Upper lobe of right lung (tissue), 1 donor: ENCODE results near the gene SUMF1. TPM values are rescaled to one million over a fixed set of nuclear protein-coding genes. Genes with fewer than 3 reads are reported as not detected.

Source experiments
- ATAC-seq: fragments of 200-7000 bp; cut with Tn5 transposase; one replicate; pipeline ENCODE4 v1.9.1; 2020; ENCODE audit warnings: mild to moderate bottlenecking, moderate library complexity
- DNase-seq: peaks from one replicate; pipeline ENCODE4 v3.0.0-alpha.2; 2020
- H3K27ac ChIP-seq: fragments of 200-600 bp; one replicate; pipeline ENCODE4 v1.8.0; 2022
- H3K27me3 ChIP-seq: fragments of 200-600 bp; one replicate; pipeline ENCODE4 v1.8.0; 2022; ENCODE audit warnings: mild to moderate bottlenecking
- H3K36me3 ChIP-seq: fragments of 200-600 bp; one replicate; pipeline ENCODE4 v1.8.0; 2022
- H3K4me1 ChIP-seq: fragments of 200-600 bp; one replicate; pipeline ENCODE4 v1.8.0; 2022
- H3K4me3 ChIP-seq: fragments of 200-600 bp; one replicate; pipeline ENCODE4 v1.8.0; 2022; ENCODE audit warnings: mild to moderate bottlenecking
- H3K9me3 ChIP-seq: fragments of 200-600 bp; one replicate; pipeline ENCODE4 v1.8.0; 2022
- intact Hi-C: fragments of 100-400 bp; cut with DNase I; formaldehyde crosslinking; loops from one replicate; pipeline ENCODE4 v1.11.0; 2022
- total RNA-seq: library from RNA; stranded (reverse); fragmentation: NEBNext Ultra II Directional; extraction: Animal tissue kit (Norgen Biotek cat#: 25700); gene quantifications from one replicate; pipeline ENCODE4 v1.2.1, GENCODE V29; 2021
- TF ChIP-seq, protein P1 (sequence below): fragments of 200-600 bp; IDR thresholded peaks from one replicate; pipeline ENCODE4 v1.8.0; 2022; ENCODE audit warnings: antibody characterized with exemption
- donor health status: DM: no; HTN: yes; CAD: no; lungs with severe emphysema.

The SUMF1 gene
- total RNA-seq, 1 donor from 2014 or later: 33.3 TPM

DNA sequence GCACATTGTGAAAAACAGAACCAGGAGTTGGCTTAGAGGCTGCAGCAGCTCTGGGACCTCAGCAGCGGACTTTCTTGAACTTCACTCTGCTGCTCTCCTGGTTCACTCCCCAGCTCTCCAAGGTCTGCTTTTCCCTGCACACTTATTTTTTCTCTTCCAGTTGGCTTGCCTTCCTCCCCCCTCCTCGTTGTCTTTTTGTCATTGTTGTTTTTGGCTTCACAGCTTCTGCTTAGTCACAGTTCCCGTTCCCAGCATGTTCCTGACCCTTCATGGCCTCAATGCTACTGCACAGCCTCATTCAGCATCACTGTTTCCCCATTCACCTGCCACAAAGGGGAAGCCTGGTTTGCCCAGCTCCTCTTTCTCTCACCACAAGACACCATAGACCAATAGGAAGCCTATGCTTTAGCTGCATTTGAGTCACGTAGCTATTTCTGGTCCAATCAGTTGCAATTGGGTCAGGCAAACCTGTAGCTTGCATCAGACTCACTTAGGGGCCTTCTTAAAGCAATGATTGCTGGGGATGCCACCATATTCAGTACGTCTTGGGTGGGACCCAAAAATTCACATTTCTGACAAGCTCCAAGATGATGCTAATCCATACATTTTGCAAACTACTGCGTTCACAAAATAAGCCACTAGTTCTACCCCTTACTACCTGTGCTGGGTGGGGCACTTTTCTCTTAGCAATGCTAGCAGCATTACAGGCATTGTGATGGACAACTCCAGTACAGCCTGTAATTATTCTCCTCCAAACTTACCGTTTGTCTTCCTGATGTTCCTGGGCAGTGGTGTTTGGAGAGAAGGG, 7.8 kb upstream of the SUMF1 start:
- no peak overlapping the region for H3K4me3 ChIP-seq
- H3K36me3 ChIP-seq: no peaks in the 10 kb centered on the region
- intact Hi-C loops: no loop called here
- DNase-seq: no peak
- H3K27me3 ChIP-seq: no peaks in the 10 kb centered on the region
- TF ChIP-seq, protein P1, sequence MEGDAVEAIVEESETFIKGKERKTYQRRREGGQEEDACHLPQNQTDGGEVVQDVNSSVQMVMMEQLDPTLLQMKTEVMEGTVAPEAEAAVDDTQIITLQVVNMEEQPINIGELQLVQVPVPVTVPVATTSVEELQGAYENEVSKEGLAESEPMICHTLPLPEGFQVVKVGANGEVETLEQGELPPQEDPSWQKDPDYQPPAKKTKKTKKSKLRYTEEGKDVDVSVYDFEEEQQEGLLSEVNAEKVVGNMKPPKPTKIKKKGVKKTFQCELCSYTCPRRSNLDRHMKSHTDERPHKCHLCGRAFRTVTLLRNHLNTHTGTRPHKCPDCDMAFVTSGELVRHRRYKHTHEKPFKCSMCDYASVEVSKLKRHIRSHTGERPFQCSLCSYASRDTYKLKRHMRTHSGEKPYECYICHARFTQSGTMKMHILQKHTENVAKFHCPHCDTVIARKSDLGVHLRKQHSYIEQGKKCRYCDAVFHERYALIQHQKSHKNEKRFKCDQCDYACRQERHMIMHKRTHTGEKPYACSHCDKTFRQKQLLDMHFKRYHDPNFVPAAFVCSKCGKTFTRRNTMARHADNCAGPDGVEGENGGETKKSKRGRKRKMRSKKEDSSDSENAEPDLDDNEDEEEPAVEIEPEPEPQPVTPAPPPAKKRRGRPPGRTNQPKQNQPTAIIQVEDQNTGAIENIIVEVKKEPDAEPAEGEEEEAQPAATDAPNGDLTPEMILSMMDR: no peak
- H3K9me3 ChIP-seq: no peaks in the 10 kb centered on the region
- H3K4me1 ChIP-seq: no peaks in the 10 kb centered on the region
- no peak overlapping the region for H3K27ac ChIP-seq
- peak; percentile 95 for ATAC-seq

DNA sequence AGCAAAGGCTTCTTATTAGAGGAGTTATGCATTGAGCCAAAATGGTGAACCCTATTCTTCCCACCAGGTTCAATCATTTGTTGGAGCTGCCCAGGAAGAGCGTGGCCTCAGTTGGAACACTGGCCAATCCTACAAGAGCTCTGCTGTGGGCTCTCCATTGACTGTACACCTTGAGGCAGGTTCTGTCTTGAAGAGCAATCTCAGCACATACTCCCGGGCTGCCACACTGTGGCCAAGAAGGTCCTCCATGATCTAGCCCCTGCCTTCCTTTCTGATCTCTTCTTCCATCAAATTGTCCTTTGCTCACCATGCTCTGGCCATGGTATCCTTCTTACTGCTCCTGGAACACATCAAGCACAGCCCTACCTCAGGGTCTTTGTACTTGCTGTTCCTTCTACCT, 5.7 kb upstream of the SUMF1 start:
- no peak for ATAC-seq
- no peaks in the 10 kb centered on the region for H3K27me3 ChIP-seq
- no peaks in the 10 kb centered on the region for H3K9me3 ChIP-seq
- TF ChIP-seq, protein P1: no peak
- no peaks in the 10 kb centered on the region for H3K36me3 ChIP-seq
- no peaks in the 10 kb centered on the region for H3K4me1 ChIP-seq
- intact Hi-C loops: no loop called here
- H3K27ac ChIP-seq: no peak overlapping the region
- DNase-seq: no peak
- no peak overlapping the region for H3K4me3 ChIP-seq

DNA sequence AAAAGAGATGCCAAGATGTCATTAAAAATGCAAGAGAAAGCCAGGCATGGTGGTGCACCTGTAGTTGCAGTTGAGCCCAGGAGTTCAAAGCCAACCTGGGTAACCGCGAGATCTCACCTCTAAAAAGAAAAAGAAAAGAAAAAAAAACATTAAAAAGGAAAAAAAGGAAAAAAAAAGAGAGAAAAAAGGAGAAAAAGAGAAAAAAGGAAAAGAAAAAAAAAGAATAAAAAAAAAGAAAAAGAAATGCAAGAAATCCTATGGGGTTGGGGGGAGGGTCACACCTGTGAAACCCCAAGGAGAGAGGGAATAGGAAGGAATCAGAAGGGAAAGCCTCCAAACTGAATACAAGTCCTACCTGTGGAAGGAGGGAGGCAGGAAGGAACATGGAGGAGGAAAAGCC, 5.2 kb upstream of the SUMF1 start:
- Histone ChIP-seq H3K4me3 (no peak overlapping the region), H3K27me3 (no peaks in the 10 kb centered on the region), H3K27ac (no peak overlapping the region), H3K4me1 (peaks cover 4% of the 10 kb centered on the region), H3K9me3 (no peaks in the 10 kb centered on the region), H3K36me3 (no peaks in the 10 kb centered on the region)
- TF ChIP-seq, protein P1: no peak
- intact Hi-C loops: no loop called here
- no peak for DNase-seq
- ATAC-seq: no peak

DNA sequence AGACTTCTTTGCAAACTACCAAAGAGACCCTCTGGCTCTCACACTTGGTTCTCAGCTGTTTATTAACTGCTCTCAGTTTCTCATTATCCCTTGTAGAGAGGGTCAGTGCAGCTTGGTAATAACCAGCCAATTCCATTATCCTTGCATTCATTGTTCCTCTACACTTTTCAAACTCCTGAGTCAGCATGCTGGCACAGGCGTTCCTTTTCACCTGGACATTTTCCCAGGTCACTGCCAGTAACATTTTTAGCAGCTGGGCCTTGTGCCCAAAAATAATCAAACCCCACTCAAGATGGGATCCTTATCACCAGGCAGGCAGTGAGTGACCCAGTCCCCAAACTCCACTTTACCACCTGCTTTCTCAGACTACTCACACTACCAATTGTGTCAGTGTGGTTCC, 4.8 kb upstream of the SUMF1 start:
- TF ChIP-seq, protein P1: no peak
- intact Hi-C loops: no loop called here

DNA sequence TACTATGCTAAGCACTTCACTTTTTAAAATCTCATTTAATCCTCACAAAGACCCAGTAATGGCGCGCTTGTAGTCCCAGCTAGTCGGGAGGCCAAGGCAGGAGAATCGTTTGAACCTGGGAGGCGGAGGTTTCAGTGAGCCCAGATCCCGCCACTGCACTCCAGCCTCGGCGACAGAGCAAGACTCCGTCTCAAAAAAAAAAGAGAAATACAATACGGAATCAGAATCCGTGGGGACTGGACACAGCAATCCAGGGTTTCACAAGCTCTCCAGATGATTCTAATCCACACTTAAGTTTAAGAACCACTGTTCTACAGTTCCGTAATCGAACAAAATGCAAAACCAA, 426 bp upstream of the SUMF1 start:
- Histone ChIP-seq H3K36me3 (no peaks in the 10 kb centered on the region), H3K27me3 (no peaks in the 10 kb centered on the region), H3K27ac (peak overlapping the region; percentile 95), H3K4me3 (peak overlapping the region; percentile 100), H3K9me3 (no peaks in the 10 kb centered on the region), H3K4me1 (peaks cover 11% of the 10 kb centered on the region)
- intact Hi-C loops: no loop called here
- ATAC-seq (no peak), DNase-seq (no peak)
- TF ChIP-seq, protein P1: no peak

More for the DNA sequence above, 4.8 kb upstream of the SUMF1 start:
- Histone ChIP-seq H3K27ac (no peak overlapping the region), H3K27me3 (no peaks in the 10 kb centered on the region), H3K4me3 (no peak overlapping the region), H3K9me3 (no peaks in the 10 kb centered on the region), H3K4me1 (peaks cover 6% of the 10 kb centered on the region), H3K36me3 (no peaks in the 10 kb centered on the region)
- no peak for DNase-seq
- no peak for ATAC-seq
